HT1080 (cell line): ENCODE data around the gene WAC. TPM values are rescaled to one million over a fixed set of nuclear protein-coding genes. Genes with fewer than 3 reads are reported as not detected.

ENCODE experiments used
- DNase-seq: peaks from one replicate; pipeline ENCODE4 v3.0.0-alpha.2; 2015; ENCODE audit warnings: low read depth
- small RNA-seq: library from RNA; depleted of rRNA; stranded (forward); fragments of <200 nt; gene quantifications from one replicate; pipeline ENCODE3, GENCODE V24; 2014
- total RNA-seq: library from RNA; depleted of rRNA; stranded (reverse); fragments of >200 nt; shearing (Covaris generic); gene quantifications from 2 replicates; pipeline ENCODE4 v1.2.3, GENCODE V29; 2014; rRNA removed

The WAC gene
- total RNA-seq, 1 experiment from 2014 or later, result 65.5 TPM

GRCh38 chr10:28663576-28664368, 130.9 kb downstream of the WAC start:
- DNase-seq, result peak; percentile 63

- DNase-seq, result no peak
Observed at GRCh38 chr10:28664369-28664740, 131.4 kb downstream of the WAC start.

GRCh38 chr10:28666751-28667467, 134.0 kb downstream of the WAC start:
- no peak for DNase-seq

GRCh38 chr10:28668363-28669226, 135.7 kb downstream of the WAC start:
- no peak for DNase-seq

DNA sequence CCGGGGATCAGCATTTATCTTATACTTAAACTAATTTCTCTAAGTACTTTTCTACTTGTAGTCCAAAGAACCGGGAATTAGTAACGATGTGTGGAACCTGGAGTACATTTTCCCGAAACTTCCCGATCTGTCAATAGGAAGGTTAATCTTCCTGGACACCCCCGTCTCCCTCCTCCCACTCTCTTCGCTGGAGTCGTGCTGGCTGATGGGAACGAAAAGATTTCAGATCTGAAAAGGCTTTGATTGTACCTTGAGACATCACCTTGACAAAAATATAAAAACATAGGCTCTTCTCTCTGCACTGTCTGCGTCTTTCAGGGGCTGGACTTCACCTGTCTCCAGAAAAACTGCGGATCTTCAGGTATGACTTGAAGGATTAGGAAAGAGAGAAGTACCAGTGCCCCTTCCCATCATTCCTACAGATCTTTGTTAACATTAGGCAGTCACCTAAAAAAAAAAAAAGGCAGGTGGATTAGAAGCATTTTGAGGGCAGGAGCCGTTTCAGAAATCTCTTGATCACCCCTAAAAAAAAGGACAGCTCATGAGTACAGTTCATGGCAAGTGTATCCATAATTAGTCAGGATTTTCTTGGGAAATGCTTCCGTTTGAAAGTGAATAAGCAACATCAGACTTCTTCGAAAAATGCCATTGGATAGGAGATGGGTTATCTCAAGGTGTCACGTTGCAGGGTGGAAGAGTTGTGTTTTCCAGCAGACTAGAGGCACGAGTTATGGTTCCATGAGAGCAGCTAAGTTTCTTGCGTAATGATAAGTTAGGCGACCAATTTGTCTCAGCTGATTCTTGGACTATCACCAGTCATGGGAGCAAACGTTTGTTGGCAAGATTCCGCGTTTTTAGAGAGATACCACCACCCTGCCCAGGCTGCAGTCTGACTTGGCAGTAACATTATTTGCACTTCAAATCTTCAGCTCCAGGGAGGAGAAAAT, 136.6 kb downstream of the WAC start:
- no peak for DNase-seq

Small RNA genes lying within 50 kb of the gene (small RNA-seq; reads per million reads assigned to genes)
- gene RNU4ATAC6P, result not detected
- gene RNU6-1067P, result not detected

Other genes starting within 250 kb of the WAC start
- gene MPP7, start 230.1 kb upstream of the WAC start, total RNA-seq, result 0.20 and 0.27 TPM in 2 replicates
- 3.9 and 5.2 TPM in 2 replicates for gene BAMBI, start 144.4 kb downstream of the WAC start, total RNA-seq